GM12891 (cell line): ENCODE data around the gene RIMS1.

Source experiments
- POLR2A ChIP-seq: IDR thresholded peaks from 2 replicates; pipeline ENCODE4 v1.6.1; 2011; ENCODE audit warnings: low read depth, low read length, control low read depth
- POLR2AphosphoS5 ChIP-seq: IDR thresholded peaks from 2 replicates; pipeline ENCODE4 v1.6.1; 2011; ENCODE audit warnings: low read depth, low read length, control low read depth

GRCh38 chr6:72049376-72049775 is 163.0 kb downstream of the RIMS1 start:
- TF ChIP-seq POLR2AphosphoS5 (no peak), POLR2A (no peak)
